Measurements from ENCODE around the gene EPHB2.

- TF ChIP-seq CTCF (IDR thresholded peaks at IDR 0.05) (no peak), EP300 (IDR thresholded peaks at IDR 0.05) (no peak), POLR2A (IDR thresholded peaks at IDR 0.05) (no peak)
These were observed 189.8 kb downstream of the EPHB2 start for GRCh38 chr1:22900451-22900850.

All from sigmoid colon (tissue), 4 donors.